Measurements from ENCODE around the gene DOCK4.

The DOCK4 gene

GRCh38 chr7:111873963-111874690 is 332.1 kb downstream of the DOCK4 start:
- DNase-seq, result no peak

- DNase-seq, result no peak
These were observed 332.9 kb downstream of the DOCK4 start for GRCh38 chr7:111873326-111873646.

DNA sequence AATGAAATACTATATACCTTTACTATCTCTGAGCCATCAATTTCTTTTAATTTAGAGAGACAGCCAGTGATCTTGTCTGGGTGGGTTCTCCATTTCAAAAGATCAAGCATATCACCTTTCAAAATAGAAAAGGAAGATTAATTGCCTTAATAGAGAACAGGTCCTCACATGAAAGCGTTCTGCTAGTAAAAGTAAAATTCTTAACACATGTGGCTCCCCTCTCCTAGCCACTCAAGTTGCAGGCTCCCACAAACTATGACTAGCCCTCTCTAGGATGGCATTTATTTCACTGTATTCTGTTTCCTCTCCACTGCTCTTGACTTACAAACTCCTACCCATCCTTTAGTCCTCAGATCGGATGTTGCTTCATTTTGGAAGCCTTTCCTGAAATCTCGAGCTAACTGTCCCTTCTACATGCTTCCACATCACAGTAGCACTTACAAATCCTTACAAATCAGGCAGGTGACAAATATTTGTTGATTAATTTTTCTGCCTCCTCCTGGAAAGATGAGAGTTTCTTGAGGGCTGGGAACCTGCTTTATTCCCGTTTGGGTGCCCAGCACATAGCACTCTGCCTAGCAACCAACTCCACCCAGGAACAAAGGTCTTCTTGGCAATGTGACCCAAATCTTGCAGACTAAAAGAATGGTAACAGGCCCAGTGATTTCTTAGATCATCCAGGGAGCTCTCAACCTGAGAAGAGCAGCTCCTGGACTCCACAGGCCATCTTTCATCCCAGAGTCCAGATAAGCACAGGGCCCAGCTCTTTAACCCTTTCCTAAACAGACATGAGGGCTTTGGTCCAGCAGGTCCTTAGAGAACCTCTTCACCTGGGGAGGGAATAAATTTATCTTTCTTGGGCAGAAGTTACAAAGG is 333.5 kb downstream of the DOCK4 start:
- no peak for DNase-seq

GRCh38 chr7:111871283-111871682 is 334.9 kb downstream of the DOCK4 start:
- DNase-seq, result no peak

GRCh38 chr7:111869280-111869679 is 336.9 kb downstream of the DOCK4 start:
- no peak for DNase-seq

GRCh38 chr7:111867348-111867931 is 338.8 kb downstream of the DOCK4 start:
- DNase-seq, result no peak

GRCh38 chr7:111866787-111867186 is 339.4 kb downstream of the DOCK4 start:
- no peak for DNase-seq

GRCh38 chr7:111865430-111865829 is 340.8 kb downstream of the DOCK4 start:
- DNase-seq, result no peak

GRCh38 chr7:111864291-111864976 is 341.8 kb downstream of the DOCK4 start:
- no peak for DNase-seq

DNA sequence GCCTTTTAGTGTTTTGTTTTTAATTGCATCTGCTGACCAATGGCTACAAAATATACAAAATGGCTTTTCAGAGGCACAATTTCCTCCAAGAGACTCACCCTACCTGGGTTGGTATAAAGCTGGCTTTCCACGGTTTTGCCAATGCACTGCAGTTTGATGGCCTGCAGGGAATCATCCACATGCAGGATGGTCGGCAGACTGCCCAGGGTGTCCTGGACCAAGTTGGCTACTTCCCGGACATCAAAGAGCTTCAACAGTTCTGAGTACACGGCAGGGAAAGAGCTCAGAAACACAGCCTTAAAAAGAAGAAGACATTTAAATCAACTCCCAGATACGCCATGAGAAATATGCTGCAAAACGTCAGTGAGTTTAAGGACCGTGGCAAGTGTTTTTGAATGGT is 342.9 kb downstream of the DOCK4 start:
- DNase-seq, result no peak

DNA sequence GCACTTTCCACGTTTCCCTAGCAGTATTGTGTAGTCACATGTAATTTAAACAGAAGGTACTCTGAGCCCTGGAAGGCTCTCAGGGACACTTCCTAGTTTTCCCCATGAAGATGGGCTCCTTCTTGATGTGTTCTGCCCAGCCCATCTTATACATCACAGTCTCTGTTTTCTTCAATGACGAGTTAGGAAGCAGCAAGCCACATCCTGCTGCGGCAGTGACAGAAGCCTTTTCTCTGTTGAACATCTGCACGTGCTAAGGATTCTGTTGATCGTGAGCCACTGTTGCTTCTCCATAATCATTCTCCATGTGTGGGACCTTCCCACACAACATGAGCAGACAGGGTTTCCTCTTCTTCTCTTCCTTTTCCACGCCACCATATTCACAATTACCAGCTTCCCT is 346.0 kb downstream of the DOCK4 start:
- DNase-seq, result no peak

DNA sequence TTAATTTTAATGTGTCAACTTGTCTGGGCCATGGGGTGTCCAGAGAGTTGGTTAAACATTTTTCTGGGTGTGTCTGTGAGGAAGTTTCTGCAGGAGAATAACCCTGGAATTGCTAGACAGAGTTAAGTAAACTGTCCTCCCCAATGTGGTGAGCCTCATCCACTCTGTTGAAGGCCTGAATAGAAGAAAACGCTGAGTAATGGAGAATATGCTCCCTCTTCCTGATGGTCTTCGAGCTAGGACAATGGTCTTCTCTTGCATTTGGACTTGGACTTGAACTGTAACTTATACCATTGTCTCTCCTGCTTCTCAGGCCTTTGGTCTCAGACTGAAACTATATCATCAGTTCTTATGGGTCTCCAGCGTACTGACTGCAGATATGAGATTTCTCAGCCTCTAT is 347.9 kb downstream of the DOCK4 start:
- no peak for DNase-seq

GRCh38 chr7:111855842-111856227 is 350.4 kb downstream of the DOCK4 start:
- no peak for DNase-seq

DNA sequence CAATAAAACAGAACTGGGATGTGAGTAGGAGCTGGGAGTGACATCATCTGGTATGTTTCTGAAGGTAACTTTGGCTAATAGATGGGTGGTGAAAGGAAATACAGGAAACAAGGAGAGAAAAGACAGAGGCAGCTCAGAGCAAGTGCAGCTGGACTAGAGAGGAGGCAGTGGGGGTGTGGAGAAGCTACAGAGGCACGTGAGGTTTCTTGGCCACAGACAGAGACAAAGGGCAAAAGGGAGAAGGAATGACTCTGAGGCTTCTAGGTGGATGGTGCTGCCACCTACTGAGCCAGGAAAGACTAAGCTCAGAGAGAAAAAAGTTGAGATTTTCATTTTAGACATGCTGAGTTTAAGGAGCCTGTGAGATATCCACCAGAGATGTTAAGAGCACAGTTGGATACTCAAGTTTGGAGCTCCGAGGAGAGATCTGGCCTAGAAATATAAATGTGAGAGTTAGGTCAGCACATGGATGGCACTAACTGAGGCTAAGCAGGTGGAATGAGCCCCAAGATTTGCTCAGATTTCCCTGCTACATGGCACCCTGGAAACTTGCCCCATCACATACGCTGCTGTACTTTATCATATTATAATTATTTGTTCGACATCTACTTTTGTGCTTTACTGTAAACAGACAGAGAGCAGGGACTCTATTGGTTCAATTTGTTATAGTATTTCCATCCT is 350.9 kb downstream of the DOCK4 start:
- DNase-seq, result no peak

DNA sequence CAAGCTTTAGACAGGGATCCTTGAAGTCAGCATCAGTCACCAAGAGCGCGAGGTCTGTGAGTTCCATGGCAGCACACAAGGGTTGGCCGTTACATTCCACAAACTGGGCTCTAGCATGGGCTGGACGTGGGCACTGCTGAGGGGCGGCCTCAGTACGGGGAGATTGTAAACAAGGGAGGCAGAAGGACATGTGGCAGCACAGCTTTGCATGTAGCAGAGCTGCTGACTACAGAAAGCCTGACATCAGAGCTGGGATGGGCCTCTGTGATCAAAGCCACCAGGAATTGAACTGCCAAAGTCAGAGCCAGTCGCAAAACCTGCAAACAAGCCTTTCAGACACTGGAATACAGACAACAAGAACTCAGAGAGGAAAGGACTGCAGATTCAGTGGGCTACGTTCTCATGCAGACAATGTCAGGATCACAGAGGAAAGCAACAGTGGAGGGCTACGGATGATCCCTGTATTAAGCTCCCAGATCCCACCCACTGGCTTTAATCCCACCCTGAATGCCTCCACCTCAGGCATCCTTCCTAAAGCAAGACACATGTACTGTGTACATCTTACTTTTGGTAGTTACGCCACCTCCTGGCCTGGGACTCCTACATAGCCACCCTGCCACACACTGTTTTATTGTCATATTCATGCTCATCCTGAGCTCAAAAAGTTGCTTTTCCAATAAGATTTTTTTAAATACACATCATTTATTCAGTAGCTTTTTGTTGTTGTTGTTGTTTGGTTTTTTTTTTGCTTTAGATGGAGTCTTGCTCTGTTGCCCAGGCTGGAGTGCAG is 352.8 kb downstream of the DOCK4 start:
- no peak for DNase-seq

DNA sequence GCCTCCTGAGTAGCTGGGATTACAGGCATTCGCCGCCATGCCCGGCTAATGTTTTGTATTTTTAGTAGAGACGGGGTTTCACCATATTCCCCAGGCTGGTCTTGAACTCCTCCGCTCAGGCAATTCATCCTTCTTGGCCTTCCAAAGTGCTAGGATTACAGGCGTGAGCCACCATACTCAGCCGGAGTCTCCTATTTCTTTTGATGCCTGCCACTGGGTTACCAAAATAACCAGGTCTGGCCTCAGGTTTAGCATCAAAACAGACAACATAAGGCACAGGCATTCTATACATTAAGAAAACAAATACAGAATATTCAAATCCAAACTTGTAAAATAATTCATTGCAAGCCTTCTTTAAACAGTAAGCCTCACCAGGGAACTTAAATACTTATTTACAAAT is 354.1 kb downstream of the DOCK4 start:
- DNase-seq, result no peak

- no peak for DNase-seq
These were observed 359.3 kb downstream of the DOCK4 start for GRCh38 chr7:111846898-111847297.

GRCh38 chr7:111845853-111846252 is 360.3 kb downstream of the DOCK4 start:
- no peak for DNase-seq

DNA sequence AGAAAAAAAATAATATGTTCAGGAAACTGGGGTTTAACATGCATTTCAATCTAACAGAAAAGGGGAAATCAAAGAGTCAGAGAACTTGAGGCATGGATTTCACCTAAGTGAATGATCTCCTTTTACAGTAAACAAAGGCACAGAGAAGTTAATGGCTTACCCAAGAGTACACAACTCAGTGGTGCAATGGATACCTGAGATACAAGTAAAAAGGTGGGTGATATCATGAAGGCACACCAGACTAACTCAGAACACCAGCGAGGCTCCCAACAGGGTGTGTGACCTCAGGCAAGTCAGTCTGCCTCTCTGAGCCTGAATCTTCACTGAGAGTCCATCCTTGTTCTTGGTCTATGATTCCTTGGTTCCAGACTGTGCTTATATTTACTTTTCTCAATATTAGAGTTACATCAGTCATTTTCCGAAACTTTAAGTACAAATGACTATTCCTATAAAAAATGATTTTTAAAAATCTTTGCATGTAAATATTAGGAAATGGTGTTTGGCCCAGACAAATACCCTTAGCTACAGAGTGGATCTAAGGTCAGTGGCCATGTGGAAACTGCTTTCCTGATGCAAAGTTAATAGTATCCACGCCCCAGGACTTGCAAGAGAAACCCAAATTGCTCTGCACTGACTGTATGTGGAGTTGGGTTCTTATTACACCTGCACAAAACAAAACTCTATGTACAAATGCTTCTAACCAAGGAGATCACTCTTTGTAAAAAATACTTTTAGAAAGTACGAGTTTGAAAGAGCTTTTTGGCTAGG is 361.1 kb downstream of the DOCK4 start:
- DNase-seq, result no peak

DNA sequence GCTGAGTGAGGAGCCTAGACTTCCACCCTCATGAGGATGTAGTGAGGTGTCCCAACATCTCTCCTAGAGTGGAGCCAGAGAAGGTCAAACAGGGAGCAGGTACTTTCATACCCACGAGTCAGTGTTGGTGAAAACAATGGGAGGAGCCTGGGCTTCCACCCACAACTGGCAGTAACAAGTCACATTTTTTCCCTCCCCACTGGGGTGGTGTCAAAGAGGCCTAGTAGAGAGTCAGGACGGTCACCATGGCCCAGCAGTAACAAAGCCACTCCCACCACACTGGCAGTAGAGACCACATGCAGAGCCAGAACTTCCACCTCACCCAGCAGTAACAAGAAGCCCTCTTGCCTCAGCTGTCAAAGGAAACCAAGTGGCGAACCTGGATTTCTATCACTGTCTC is 363.7 kb downstream of the DOCK4 start:
- no peak for DNase-seq

DNA sequence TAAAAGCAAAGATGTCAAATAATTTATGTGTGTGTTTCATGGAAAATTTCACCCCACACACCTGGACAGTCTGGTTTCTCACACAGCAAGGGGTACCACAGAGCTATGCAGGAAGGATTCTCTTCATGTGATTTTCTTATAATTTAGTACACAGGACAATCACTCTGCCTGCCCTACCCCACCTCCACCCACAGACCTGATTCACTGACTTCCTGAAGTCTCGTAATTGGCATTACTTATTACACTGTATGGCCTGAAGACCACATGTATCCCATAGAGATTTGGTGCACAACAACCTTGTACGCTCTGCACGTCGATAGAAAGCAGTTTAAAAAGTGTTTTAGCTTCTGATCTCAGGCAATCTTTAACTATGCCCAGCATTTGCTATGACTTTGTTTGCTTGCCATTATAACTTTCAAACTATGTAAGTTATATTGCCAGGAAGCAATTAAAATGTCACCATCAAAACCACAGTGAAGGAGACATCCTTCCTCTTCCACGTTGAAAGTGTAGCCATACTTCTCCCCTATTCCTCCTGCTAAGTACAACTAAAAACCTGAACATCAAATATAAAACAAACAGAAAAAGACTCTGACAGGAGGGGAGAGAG is 364.5 kb downstream of the DOCK4 start:
- no peak for DNase-seq
